Measurements from ENCODE around the gene ZNF521.

Gene ZNF521

GRCh38 chr18:25113566-25113965 is 238.4 kb downstream of the ZNF521 start:
- DNase-seq = no peak

GRCh38 chr18:25112821-25113434 is 239.0 kb downstream of the ZNF521 start:
- DNase-seq = no peak

- no peak for DNase-seq
Observed at GRCh38 chr18:25111377-25112288, 240.3 kb downstream of the ZNF521 start.

GRCh38 chr18:25109484-25109883 is 242.5 kb downstream of the ZNF521 start:
- no peak for DNase-seq

GRCh38 chr18:25103468-25104155 is 248.4 kb downstream of the ZNF521 start:
- no peak for DNase-seq

GRCh38 chr18:25102662-25103061 is 249.3 kb downstream of the ZNF521 start:
- no peak for DNase-seq

- DNase-seq = no peak
Observed at GRCh38 chr18:25100418-25100817, 251.5 kb downstream of the ZNF521 start.

GRCh38 chr18:25099895-25100294 is 252.1 kb downstream of the ZNF521 start:
- DNase-seq = no peak

GRCh38 chr18:25097569-25098056 is 254.4 kb downstream of the ZNF521 start:
- DNase-seq = no peak

- DNase-seq = no peak
Observed at GRCh38 chr18:25097057-25097456, 254.9 kb downstream of the ZNF521 start.

- DNase-seq = no peak
Observed at GRCh38 chr18:25093141-25093540, 258.8 kb downstream of the ZNF521 start.

- no peak for DNase-seq
Observed at GRCh38 chr18:25089470-25089869, 262.5 kb downstream of the ZNF521 start.

- no peak for DNase-seq
Observed at GRCh38 chr18:25086876-25087275, 265.1 kb downstream of the ZNF521 start.

GRCh38 chr18:25081001-25081400 is 271.0 kb downstream of the ZNF521 start:
- no peak for DNase-seq

- no peak for DNase-seq
Observed at GRCh38 chr18:25080211-25080610, 271.8 kb downstream of the ZNF521 start.

GRCh38 chr18:25077944-25078723 is 273.8 kb downstream of the ZNF521 start:
- no peak for DNase-seq

- no peak for DNase-seq
Observed at GRCh38 chr18:25077038-25077943, 274.7 kb downstream of the ZNF521 start.

GRCh38 chr18:25075783-25076182 is 276.2 kb downstream of the ZNF521 start:
- no peak for DNase-seq

GRCh38 chr18:25075331-25075730 is 276.6 kb downstream of the ZNF521 start:
- no peak for DNase-seq

- DNase-seq = no peak
Observed at GRCh38 chr18:25074925-25075324, 277.0 kb downstream of the ZNF521 start.

- DNase-seq = no peak
Observed at GRCh38 chr18:25072205-25072604, 279.8 kb downstream of the ZNF521 start.
